Neural crest cell (in vitro differentiated cells): Measurements from ENCODE around the gene IL2. TPM values are rescaled to one million over a fixed set of nuclear protein-coding genes. Genes with fewer than 3 reads are reported as not detected.

Experiments used
- DNase-seq: peaks from one replicate; pipeline ENCODE4 v3.0.0; 2021; ENCODE audit warnings: low read depth, mixed read lengths, low spot score
- H3K27ac Mint-ChIP-seq: one replicate; pipeline ENCODE4 v1.8.0; 2021; ENCODE audit warnings: mild to moderate bottlenecking, mixed read lengths; ENCODE audit not compliant: unreplicated experiment
- H3K27me3 Mint-ChIP-seq: 2 replicates; pipeline ENCODE4 v1.8.0; 2021; ENCODE audit warnings: low read depth, mild to moderate bottlenecking, mixed read lengths
- H3K36me3 Mint-ChIP-seq: 2 replicates; pipeline ENCODE4 v1.8.0; 2021; ENCODE audit warnings: low read depth, mild to moderate bottlenecking, mixed read lengths
- H3K4me1 Mint-ChIP-seq: 2 replicates; pipeline ENCODE4 v1.8.0; 2021; ENCODE audit warnings: mixed read lengths
- H3K4me3 Mint-ChIP-seq: one replicate; pipeline ENCODE4 v1.8.0; 2021; ENCODE audit warnings: mild to moderate bottlenecking, mixed read lengths
- H3K9me3 Mint-ChIP-seq: 2 replicates; pipeline ENCODE4 v1.8.0; 2021; ENCODE audit warnings: mixed read lengths
- CTCF ChIP-seq: fragments of 200-600 bp; sonication (generic); conservative IDR thresholded peaks from 2 replicates; pipeline ENCODE4 v1.5.0; 2021; ENCODE audit warnings: antibody characterized with exemption, mild to moderate bottlenecking
- total RNA-seq: library from RNA; stranded (reverse); gene quantifications from 2 replicates; pipeline ENCODE4 v1.2.1, GENCODE V29; 2021

The IL2 gene
- total RNA-seq, 1 donor from 2014 or later: not detected

DNA sequence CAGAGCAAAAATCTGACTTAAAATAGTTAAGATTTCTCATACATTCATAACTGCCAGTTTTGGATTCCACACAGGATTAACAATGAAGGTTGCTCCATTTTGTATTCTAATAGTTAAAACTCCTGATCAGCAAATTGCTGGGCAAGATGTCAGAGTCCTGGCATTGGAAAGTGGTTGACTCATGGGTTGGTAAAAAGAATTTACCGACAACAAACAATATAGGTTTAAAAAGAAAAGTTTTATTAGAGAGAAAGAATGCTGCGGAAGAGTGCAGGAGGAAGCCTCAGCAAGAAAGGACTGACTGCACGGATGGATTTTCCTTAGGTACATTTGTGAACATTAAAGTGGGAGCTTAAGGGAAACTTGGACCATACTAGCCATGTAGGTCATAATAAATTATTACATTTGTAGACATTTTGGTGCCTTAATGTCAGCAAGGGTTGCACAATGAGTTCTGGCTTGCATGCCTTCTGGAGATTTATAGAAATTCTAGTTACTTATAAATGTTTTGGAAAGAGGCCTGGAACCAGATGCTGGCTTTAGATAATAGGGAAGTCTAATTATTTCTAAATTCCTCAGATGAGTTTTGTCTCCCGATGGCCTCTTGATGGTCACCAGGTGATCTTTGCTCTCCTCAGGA lies 25.4 kb upstream of the IL2 start:
- no peaks in the 10 kb centered on the region for H3K36me3 Mint-ChIP-seq

DNA sequence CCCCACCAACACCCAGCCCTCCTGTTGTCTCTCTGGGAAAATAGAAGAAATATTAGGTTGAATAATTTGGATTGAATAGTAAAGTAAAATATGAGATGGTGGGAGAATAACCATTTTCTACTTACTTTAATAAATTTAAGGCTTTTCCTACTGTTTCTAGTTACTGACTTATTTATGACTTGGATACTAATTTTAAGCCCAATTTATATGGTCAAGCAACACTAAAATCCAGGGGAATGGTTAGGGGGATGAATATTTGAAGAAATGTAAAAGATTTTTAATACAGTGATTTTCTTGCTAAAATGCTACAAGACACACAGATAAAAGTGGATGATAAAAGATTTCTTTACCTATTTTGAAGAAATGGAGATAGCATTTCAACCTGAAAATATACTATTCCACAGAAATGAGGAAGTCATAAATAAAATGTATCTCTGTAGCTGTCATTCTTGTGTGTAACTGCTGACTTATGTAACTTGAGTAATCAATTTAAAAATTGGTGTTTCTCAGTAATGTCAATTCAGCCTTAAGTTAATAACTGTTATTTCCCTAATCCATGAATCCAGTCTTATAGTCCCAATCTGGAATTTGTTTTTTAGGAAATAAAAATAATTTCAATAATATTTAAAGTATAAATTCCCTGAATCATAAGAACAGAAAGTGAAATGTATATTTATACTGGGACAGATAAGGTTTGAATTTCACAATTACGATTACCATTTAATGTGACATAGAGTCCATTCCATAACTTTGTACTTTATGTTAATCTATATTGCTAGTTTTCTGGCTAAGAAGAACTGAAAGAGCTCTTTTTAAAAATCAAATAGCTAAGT lies 24.3 kb upstream of the IL2 start:
- DNase-seq: no peak
- no peaks in the 10 kb centered on the region for H3K36me3 Mint-ChIP-seq
- no peaks in the 10 kb centered on the region for H3K27me3 Mint-ChIP-seq
- no peak overlapping the region for H3K4me3 Mint-ChIP-seq
- H3K4me1 Mint-ChIP-seq: no peaks in the 10 kb centered on the region
- H3K27ac Mint-ChIP-seq: no peak overlapping the region
- H3K9me3 Mint-ChIP-seq: no peaks in the 10 kb centered on the region
- TF ChIP-seq CTCF: no peak

More for the DNA sequence above, 25.4 kb upstream of the IL2 start:
- H3K4me3 Mint-ChIP-seq: no peak overlapping the region
- no peaks in the 10 kb centered on the region for H3K27me3 Mint-ChIP-seq
- TF ChIP-seq CTCF: no peak
- peaks cover 2% of the 10 kb centered on the region for H3K9me3 Mint-ChIP-seq
- DNase-seq: no peak
- no peaks in the 10 kb centered on the region for H3K4me1 Mint-ChIP-seq
- H3K27ac Mint-ChIP-seq: no peak overlapping the region

DNA sequence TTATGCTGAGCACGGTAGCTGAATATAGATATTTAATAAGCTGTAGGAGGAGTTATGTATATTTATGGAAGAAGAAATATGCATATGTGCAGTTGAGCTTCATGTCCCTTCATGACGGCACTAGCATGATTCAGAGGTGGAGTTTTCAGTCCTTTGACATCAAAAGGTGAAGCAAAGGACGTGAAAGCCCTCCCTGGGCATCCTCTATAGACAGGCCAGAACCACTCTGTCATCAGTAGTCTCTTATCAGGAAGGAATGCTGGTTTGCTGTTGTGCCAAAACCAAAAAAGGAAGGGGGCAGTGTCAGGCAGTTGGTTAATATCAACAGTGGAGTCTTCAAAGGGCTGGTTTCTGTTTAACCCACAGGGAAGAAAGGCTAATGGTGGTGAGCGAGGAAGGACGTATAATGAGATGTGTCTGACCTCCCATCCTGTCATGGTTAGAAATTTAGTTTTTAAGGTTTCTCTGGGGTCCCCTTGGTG lies 23.5 kb upstream of the IL2 start:
- DNase-seq: no peak
- H3K9me3 Mint-ChIP-seq: no peaks in the 10 kb centered on the region
- no peaks in the 10 kb centered on the region for H3K27me3 Mint-ChIP-seq
- no peak for TF ChIP-seq CTCF
- no peak overlapping the region for H3K4me3 Mint-ChIP-seq
- no peaks in the 10 kb centered on the region for H3K4me1 Mint-ChIP-seq
- H3K27ac Mint-ChIP-seq: no peak overlapping the region
- peaks cover 3% of the 10 kb centered on the region for H3K36me3 Mint-ChIP-seq

DNA sequence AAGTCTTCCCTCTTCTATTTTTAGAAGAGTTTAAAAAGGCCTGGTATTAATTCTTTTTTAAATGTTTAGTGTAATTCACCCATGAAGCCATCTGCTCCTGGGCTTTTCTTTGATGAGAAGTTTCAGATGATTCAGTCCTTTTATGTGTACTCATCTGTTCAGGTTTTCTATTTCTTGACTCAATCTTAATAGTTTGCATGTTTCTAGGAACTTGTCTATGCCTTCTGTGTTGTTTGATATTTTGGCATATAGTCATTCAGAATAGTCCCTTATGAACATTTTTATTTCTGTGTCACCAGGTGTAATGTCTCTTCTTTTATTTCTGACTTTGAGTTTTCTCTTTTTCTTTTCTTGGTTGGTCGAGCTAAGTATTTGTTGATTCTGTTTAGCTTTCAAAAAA lies 20.2 kb upstream of the IL2 start:
- Mint-ChIP-seq H3K27ac (no peak overlapping the region), H3K27me3 (no peaks in the 10 kb centered on the region), H3K4me3 (no peak overlapping the region), H3K36me3 (peaks cover 3% of the 10 kb centered on the region), H3K9me3 (peaks cover 2% of the 10 kb centered on the region), H3K4me1 (no peaks in the 10 kb centered on the region)
- DNase-seq: no peak
- no peak for TF ChIP-seq CTCF

DNA sequence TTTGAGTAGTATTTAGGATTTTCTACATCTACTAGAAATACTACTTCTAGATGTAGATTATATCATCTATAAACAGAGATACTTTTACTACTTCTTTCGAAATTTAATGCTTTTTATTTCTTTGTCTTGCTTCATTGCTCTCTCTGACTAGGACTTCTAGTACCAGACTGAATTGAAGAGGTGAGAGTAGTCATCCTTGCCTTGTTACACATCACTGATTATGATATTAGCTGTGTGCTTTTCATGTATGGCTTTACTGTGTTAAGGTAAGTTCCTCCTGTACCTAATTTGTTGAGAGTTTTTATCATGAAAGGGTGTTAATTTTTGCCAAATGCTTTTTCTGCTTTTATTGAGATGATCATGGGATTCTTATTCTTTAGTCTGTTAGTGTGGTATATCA lies 19.6 kb upstream of the IL2 start:
- Mint-ChIP-seq H3K9me3 (peaks cover 2% of the 10 kb centered on the region), H3K27ac (no peak overlapping the region), H3K4me1 (no peaks in the 10 kb centered on the region), H3K27me3 (no peaks in the 10 kb centered on the region), H3K4me3 (no peak overlapping the region), H3K36me3 (peaks cover 3% of the 10 kb centered on the region)
- TF ChIP-seq CTCF: no peak
- no peak for DNase-seq
